H9 (cell line): ENCODE results near the gene AMBRA1. TPM values are rescaled to one million over a fixed set of nuclear protein-coding genes. Genes with fewer than 3 reads are reported as not detected.

Experiments used
- DNase-seq: peaks from one replicate; pipeline ENCODE4 v3.0.0-alpha.2; 2017
- H2AFZ ChIP-seq: one replicate; pipeline ENCODE4 v1.6.1; 2013; ENCODE audit warnings: mild to moderate bottlenecking, low read length, control low read depth, moderate library complexity
- H2AK5ac ChIP-seq: 2 replicates; pipeline ENCODE4 v1.6.1; 2013; ENCODE audit warnings: low read length, control low read depth, mixed read lengths; ENCODE audit not compliant: insufficient read length
- H2BK120ac ChIP-seq: one replicate; pipeline ENCODE4 v1.6.1; 2013; ENCODE audit warnings: low read depth, mild to moderate bottlenecking, low read length, control low read depth, inconsistent platforms; ENCODE audit not compliant: poor library complexity, severe bottlenecking
- H2BK12ac ChIP-seq: 2 replicates; pipeline ENCODE4 v1.6.1; 2013; ENCODE audit warnings: low read length, control low read depth, mixed read lengths, low read depth; ENCODE audit not compliant: insufficient read length
- H2BK15ac ChIP-seq: 2 replicates; pipeline ENCODE4 v1.6.1; 2013; ENCODE audit warnings: low read depth, low read length, control low read depth
- H2BK20ac ChIP-seq: one replicate; pipeline ENCODE4 v1.6.1; 2013; ENCODE audit warnings: low read depth, mild to moderate bottlenecking, low read length, control low read depth, inconsistent platforms; ENCODE audit not compliant: poor library complexity, severe bottlenecking
- H2BK5ac ChIP-seq: 2 replicates; pipeline ENCODE4 v1.6.1; 2013; ENCODE audit warnings: low read length, control low read depth, mixed read lengths; ENCODE audit not compliant: insufficient read length
- H3K14ac ChIP-seq: 2 replicates; pipeline ENCODE4 v1.6.1; 2013; ENCODE audit warnings: low read length, control low read depth; ENCODE audit not compliant: insufficient read depth
- H3K18ac ChIP-seq: 2 replicates; pipeline ENCODE4 v1.6.1; 2013; ENCODE audit warnings: low read depth, mild to moderate bottlenecking, mixed read lengths, low read length, control low read depth; ENCODE audit not compliant: insufficient read length
- H3K23ac ChIP-seq: 2 replicates; pipeline ENCODE4 v1.6.1; 2013; ENCODE audit warnings: low read length, control low read depth, mixed read lengths, low read depth; ENCODE audit not compliant: insufficient read length
- H3K23me2 ChIP-seq: 2 replicates; pipeline ENCODE4 v1.6.1; 2013; ENCODE audit warnings: low read depth, mild to moderate bottlenecking, mixed read lengths, low read length, control low read depth; ENCODE audit not compliant: insufficient read length, poor library complexity, severe bottlenecking
- H3K27ac ChIP-seq: 2 replicates; pipeline ENCODE4 v1.5.1; 2013; ENCODE audit warnings: low read length, control low read depth, mixed read lengths, low read depth; ENCODE audit not compliant: insufficient read length
- H3K27me3 ChIP-seq: 2 replicates; pipeline ENCODE4 v1.6.1; 2013; ENCODE audit warnings: low read length, control low read depth, inconsistent platforms; ENCODE audit not compliant: insufficient read depth
- H3K4ac ChIP-seq: 2 replicates; pipeline ENCODE4 v1.6.1; 2013; ENCODE audit warnings: low read depth, mild to moderate bottlenecking, control low read depth, inconsistent platforms, low read length, moderate library complexity
- H3K4me1 ChIP-seq: 2 replicates; pipeline ENCODE4 v1.6.1; 2013; ENCODE audit warnings: low read length, control low read depth, inconsistent platforms; ENCODE audit not compliant: insufficient read depth
- H3K4me2 ChIP-seq: 2 replicates; pipeline ENCODE4 v1.6.1; 2013; ENCODE audit warnings: low read length, control low read depth, mixed read lengths; ENCODE audit not compliant: insufficient read length, insufficient read depth
- H3K56ac ChIP-seq: 2 replicates; pipeline ENCODE4 v1.6.1; 2013; ENCODE audit warnings: low read depth, mild to moderate bottlenecking, mixed read lengths, low read length, control low read depth; ENCODE audit not compliant: insufficient read length
- H3K79me1 ChIP-seq: 2 replicates; pipeline ENCODE4 v1.6.1; 2013; ENCODE audit warnings: low read depth, mild to moderate bottlenecking, moderate library complexity, low read length, control low read depth, inconsistent platforms; ENCODE audit not compliant: insufficient read depth, poor library complexity, severe bottlenecking
- H3K79me2 ChIP-seq: 2 replicates; pipeline ENCODE4 v1.6.1; 2013; ENCODE audit warnings: low read length, control low read depth, inconsistent platforms; ENCODE audit not compliant: insufficient read depth
- H3K9ac ChIP-seq: 2 replicates; pipeline ENCODE4 v1.6.1; 2013; ENCODE audit warnings: low read length, control low read depth, mixed read lengths; ENCODE audit not compliant: insufficient read length; ENCODE audit errors: extremely low read depth
- H3K9me3 ChIP-seq: one replicate; pipeline ENCODE4 v1.6.1; 2013; ENCODE audit warnings: low read depth, low read length, inconsistent platforms; ENCODE audit not compliant: control insufficient read depth
- H3T11ph ChIP-seq: one replicate; pipeline ENCODE4 v1.6.1; 2013; ENCODE audit warnings: mild to moderate bottlenecking, low read length, control low read depth, inconsistent platforms
- H4K20me1 ChIP-seq: one replicate; pipeline ENCODE4 v1.6.1; 2013; ENCODE audit not compliant: control insufficient read depth, insufficient read length, insufficient read depth
- H4K5ac ChIP-seq: 2 replicates; pipeline ENCODE4 v1.6.1; 2013; ENCODE audit warnings: low read depth, mild to moderate bottlenecking, mixed read lengths, low read length, control low read depth; ENCODE audit not compliant: insufficient read length
- H4K8ac ChIP-seq: replicated peaks from 2 replicates; pipeline ENCODE4 v1.6.1; 2013; ENCODE audit warnings: low read length, control low read depth, mixed read lengths, low read depth; ENCODE audit not compliant: insufficient read length
- H4K91ac ChIP-seq: 2 replicates; pipeline ENCODE4 v1.6.1; 2013; ENCODE audit warnings: low read depth, mild to moderate bottlenecking, moderate library complexity, mixed read lengths, low read length, control low read depth; ENCODE audit not compliant: insufficient read length
- H3K27ac Mint-ChIP-seq, 3 experiments: 2 replicates in 2 of 3; 3 replicates in 1 of 3; pipeline ENCODE4 v1.8.0; 2020 to 2021; ENCODE audit warnings: mixed read lengths in 3 of 3, mild to moderate bottlenecking in 1 of 3, moderate library complexity in 1 of 3
- H3K27me3 Mint-ChIP-seq: 2 replicates; pipeline ENCODE4 v1.8.0; 2021; ENCODE audit warnings: low read depth, mild to moderate bottlenecking, moderate library complexity, mixed read lengths
- H3K36me3 Mint-ChIP-seq, 3 experiments: 2 replicates in 2 of 3; 3 replicates in 1 of 3; pipeline ENCODE4 v1.8.0; 2020 to 2021; ENCODE audit warnings: low read depth in 3 of 3, mixed read lengths in 3 of 3; ENCODE audit not compliant: insufficient read depth in 1 of 3
- H3K4me1 Mint-ChIP-seq, 2 experiments: 2 replicates each; pipeline ENCODE4 v1.8.0; 2020; ENCODE audit warnings: mixed read lengths in 2 of 2
- H3K4me3 Mint-ChIP-seq, 2 experiments: 2 replicates in 1 of 2; 3 replicates in 1 of 2; pipeline ENCODE4 v1.8.0; 2020 to 2021; ENCODE audit warnings: mild to moderate bottlenecking in 2 of 2, mixed read lengths in 2 of 2, moderate library complexity in 1 of 2
- H3K9me3 Mint-ChIP-seq, 2 experiments: 2 replicates in 1 of 2; 3 replicates in 1 of 2; pipeline ENCODE4 v1.8.0; 2020; ENCODE audit warnings: mild to moderate bottlenecking in 2 of 2, mixed read lengths in 2 of 2, moderate library complexity in 1 of 2
- WGBS: extraction: QIAGEN DNeasy Blood & Tissue Kit; methylation state at CpG from one replicate; pipeline ENCODE4 v1.1.7; 2013; ENCODE audit warnings: missing lambda C conversion rate, low lambda C conversion rate, mixed read lengths; ENCODE audit not compliant: insufficient read length; ENCODE audit errors: extremely low coverage; 5-methylcytosine and 5-hydroxymethylcytosine counted together
- total RNA-seq: library from RNA; stranded (reverse); gene quantifications from 2 replicates; pipeline ENCODE4 v1.2.1, GENCODE V29; 2021
- TF ChIP-seq, protein P1 (sequence below): fragments of 200-600 bp; sonication (generic); conservative IDR thresholded peaks from 3 replicates; pipeline ENCODE4 v1.8.0; 2021; ENCODE audit warnings: antibody characterized with exemption, mild to moderate bottlenecking

The AMBRA1 gene
- total RNA-seq, 1 experiment from 2014 or later: 37.5 TPM

DNA sequence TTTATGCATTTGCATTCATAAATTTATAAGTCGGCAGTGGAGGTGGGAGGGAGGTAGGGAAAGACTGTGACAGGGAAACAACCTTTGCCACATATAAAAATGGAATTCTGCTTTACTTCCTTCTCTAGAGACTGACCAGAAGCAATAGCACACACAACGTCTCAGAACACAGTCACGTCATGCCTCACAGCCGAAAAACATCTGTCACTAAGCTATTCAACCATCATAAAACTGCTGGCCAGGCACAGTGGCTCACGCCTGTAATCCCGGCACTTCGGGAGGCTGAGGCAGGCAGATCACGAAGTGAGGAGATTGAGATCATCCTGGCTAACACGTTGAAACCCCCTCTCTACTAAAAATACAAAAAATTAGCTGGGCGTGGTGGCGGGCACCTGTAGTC is 101.3 kb downstream of the AMBRA1 start:
- H3K9me3 ChIP-seq: no peaks in the 10 kb centered on the region
- no peak for DNase-seq
- no peak overlapping the region for H2BK12ac ChIP-seq
- no peak overlapping the region for H2BK5ac ChIP-seq
- H3K23ac ChIP-seq: no peak overlapping the region
- WGBS: no CpG with 5 or more reads among the region's 11 CpGs
- H3K4ac ChIP-seq: no peak overlapping the region
- no peak overlapping the region for H3K27ac ChIP-seq
- TF ChIP-seq, protein P1, sequence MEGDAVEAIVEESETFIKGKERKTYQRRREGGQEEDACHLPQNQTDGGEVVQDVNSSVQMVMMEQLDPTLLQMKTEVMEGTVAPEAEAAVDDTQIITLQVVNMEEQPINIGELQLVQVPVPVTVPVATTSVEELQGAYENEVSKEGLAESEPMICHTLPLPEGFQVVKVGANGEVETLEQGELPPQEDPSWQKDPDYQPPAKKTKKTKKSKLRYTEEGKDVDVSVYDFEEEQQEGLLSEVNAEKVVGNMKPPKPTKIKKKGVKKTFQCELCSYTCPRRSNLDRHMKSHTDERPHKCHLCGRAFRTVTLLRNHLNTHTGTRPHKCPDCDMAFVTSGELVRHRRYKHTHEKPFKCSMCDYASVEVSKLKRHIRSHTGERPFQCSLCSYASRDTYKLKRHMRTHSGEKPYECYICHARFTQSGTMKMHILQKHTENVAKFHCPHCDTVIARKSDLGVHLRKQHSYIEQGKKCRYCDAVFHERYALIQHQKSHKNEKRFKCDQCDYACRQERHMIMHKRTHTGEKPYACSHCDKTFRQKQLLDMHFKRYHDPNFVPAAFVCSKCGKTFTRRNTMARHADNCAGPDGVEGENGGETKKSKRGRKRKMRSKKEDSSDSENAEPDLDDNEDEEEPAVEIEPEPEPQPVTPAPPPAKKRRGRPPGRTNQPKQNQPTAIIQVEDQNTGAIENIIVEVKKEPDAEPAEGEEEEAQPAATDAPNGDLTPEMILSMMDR: no peak
- H3K79me1 ChIP-seq: no peaks in the 10 kb centered on the region
- Mint-ChIP-seq H3K4me3 (no peak overlapping the region), H3K4me1 (peaks cover 5 to 14% of the 10 kb centered on the region in 2 experiments), H3K27me3 (no peaks in the 10 kb centered on the region; the same call in 1 of the 2 replicates), H3K36me3 (peaks cover 0 to 13% (median 0%) of the 10 kb centered on the region in 3 experiments; a peak in 2 of 7 replicates), H3K27ac (no peak overlapping the region), H3K9me3 (no peaks in the 10 kb centered on the region)
- H3K23me2 ChIP-seq: no peaks in the 10 kb centered on the region
- no peak overlapping the region for H2AFZ ChIP-seq
- no peak overlapping the region for H2BK20ac ChIP-seq
- no peak overlapping the region for H3K14ac ChIP-seq
- no peaks in the 10 kb centered on the region for H3K27me3 ChIP-seq
- H3K56ac ChIP-seq: no peak overlapping the region
- no peak overlapping the region for H2AK5ac ChIP-seq
- H4K5ac ChIP-seq: no peak overlapping the region
- H3K4me2 ChIP-seq: no peak overlapping the region
- no peak overlapping the region for H3T11ph ChIP-seq
- no peaks in the 10 kb centered on the region for H3K4me1 ChIP-seq
- H2BK15ac ChIP-seq: no peak overlapping the region
- H3K18ac ChIP-seq: no peak overlapping the region
- no peak overlapping the region for H2BK120ac ChIP-seq
- no peak overlapping the region for H4K91ac ChIP-seq
- no peak overlapping the region for H4K8ac ChIP-seq
- H4K20me1 ChIP-seq: no peaks in the 10 kb centered on the region
- no peak overlapping the region for H3K9ac ChIP-seq
- H3K79me2 ChIP-seq: 0 out of 2 replicates have a peak, but pooled peaks cover 3% of the 10 kb centered on the region
